Cerebellar nuclear complex (tissue), 1 donor: ENCODE measurements around the gene IRF2BP1.
"Not testable (repeated sequence)": the region's sequence is repeated elsewhere in the genome, so short reads cannot be mapped to it uniquely, and the experiment has no call there.

Experiments used
- DNase-seq, 2 experiments: peaks; one replicate each; lab custom pipeline; 2025; lab: John Stamatoyannopoulos, UW

The IRF2BP1 gene

GRCh38 chr19:45901912-45902650 is 16.1 kb upstream of the IRF2BP1 start, which contains the start of gene MYPOP:
TSS of gene MYPOP (minus strand) at chr19:45902613. CDS start at chr19:45901773, 840 bp downstream.
- no peak for DNase-seq

- DNase-seq, result no peak
Observed at GRCh38 chr19:45901432-45901911, 15.5 kb upstream of the IRF2BP1 start.

- no peak for DNase-seq
Observed at GRCh38 chr19:45900738-45901431, 14.9 kb upstream of the IRF2BP1 start.

- DNase-seq, result no peak
Observed at GRCh38 chr19:45899919-45900589, 14.1 kb upstream of the IRF2BP1 start.

GRCh38 chr19:45899253-45899652 is 13.3 kb upstream of the IRF2BP1 start:
- no peak for DNase-seq

GRCh38 chr19:45897261-45897812 is 11.4 kb upstream of the IRF2BP1 start:
- no peak for DNase-seq

GRCh38 chr19:45895983-45896599 is 10.2 kb upstream of the IRF2BP1 start:
- not testable (repeated sequence) for DNase-seq

GRCh38 chr19:45895519-45895972 is 9.6 kb upstream of the IRF2BP1 start:
- DNase-seq, result no peak

- no peak for DNase-seq
Observed at GRCh38 chr19:45890877-45891276, 4.9 kb upstream of the IRF2BP1 start.

- DNase-seq, result no peak
Observed at GRCh38 chr19:45889210-45889885, 3.4 kb upstream of the IRF2BP1 start.

GRCh38 chr19:45887200-45887710 is 1.3 kb upstream of the IRF2BP1 start:
- DNase-seq, result no peak

- peak; percentile 26 to 81 for DNase-seq
Observed at GRCh38 chr19:45886427-45887199, 672 bp upstream of the IRF2BP1 start.

GRCh38 chr19:45884682-45885555 is 1.0 kb downstream of the IRF2BP1 start:
- DNase-seq, result no peak

GRCh38 chr19:45883881-45884681 is 1.9 kb downstream of the IRF2BP1 start:
- no peak for DNase-seq

- DNase-seq, result no peak
Observed at GRCh38 chr19:45883586-45883880, 2.4 kb downstream of the IRF2BP1 start.

GRCh38 chr19:45882652-45883585 is 3.0 kb downstream of the IRF2BP1 start:
- DNase-seq, result no peak

GRCh38 chr19:45881909-45882528 is 3.9 kb downstream of the IRF2BP1 start:
- DNase-seq, result no peak
